ENCODE measurements around the gene CDK4. TPM values are rescaled to one million over a fixed set of nuclear protein-coding genes. Genes with fewer than 3 reads are reported as not detected.

CDK4 gene
- total RNA-seq, 1 donor from 2014 or later = 257 TPM

GRCh38 chr12:57741844-57742738, 10.0 kb downstream of the CDK4 start:
- Histone ChIP-seq H3K4me3 (ENCODE audit: low read depth, low read length) (no peak overlapping the region), H3K36me3 (ENCODE audit: control insufficient read depth, insufficient read depth, low read length) (no peaks in the 10 kb centered on the region), H3K27me3 (ENCODE audit: control insufficient read depth, insufficient read depth, low read length) (peaks cover 48% of the 10 kb centered on the region)
- DNase-seq (ENCODE audit: low read depth) = no peak
- peak; percentile 8 for TF ChIP-seq CTCF (IDR thresholded peaks at IDR 0.05; ENCODE audit: insufficient read depth, low read length, poor library complexity, severe bottlenecking)

- Histone ChIP-seq H3K36me3 (ENCODE audit: control insufficient read depth, insufficient read depth, low read length) (no peaks in the 10 kb centered on the region), H3K4me3 (ENCODE audit: low read depth, low read length) (no peak overlapping the region), H3K27me3 (ENCODE audit: control insufficient read depth, insufficient read depth, low read length) (peaks cover 55% of the 10 kb centered on the region)
- no peak for DNase-seq (ENCODE audit: low read depth)
- no peak for TF ChIP-seq CTCF (IDR thresholded peaks at IDR 0.05; ENCODE audit: insufficient read depth, low read length, poor library complexity, severe bottlenecking)
These were observed 10.7 kb downstream of the CDK4 start for GRCh38 chr12:57741413-57741789.

- peaks cover 61% of the 10 kb centered on the region for H3K27me3 ChIP-seq (ENCODE audit: control insufficient read depth, insufficient read depth, low read length)
- H3K4me3 ChIP-seq (ENCODE audit: low read depth, low read length) = no peak overlapping the region
- no peaks in the 10 kb centered on the region for H3K36me3 ChIP-seq (ENCODE audit: control insufficient read depth, insufficient read depth, low read length)
- no peak for DNase-seq (ENCODE audit: low read depth)
- TF ChIP-seq CTCF (IDR thresholded peaks at IDR 0.05; ENCODE audit: insufficient read depth, low read length, poor library complexity, severe bottlenecking) = no peak
These were observed 11.3 kb downstream of the CDK4 start for GRCh38 chr12:57740656-57741412.

DNA sequence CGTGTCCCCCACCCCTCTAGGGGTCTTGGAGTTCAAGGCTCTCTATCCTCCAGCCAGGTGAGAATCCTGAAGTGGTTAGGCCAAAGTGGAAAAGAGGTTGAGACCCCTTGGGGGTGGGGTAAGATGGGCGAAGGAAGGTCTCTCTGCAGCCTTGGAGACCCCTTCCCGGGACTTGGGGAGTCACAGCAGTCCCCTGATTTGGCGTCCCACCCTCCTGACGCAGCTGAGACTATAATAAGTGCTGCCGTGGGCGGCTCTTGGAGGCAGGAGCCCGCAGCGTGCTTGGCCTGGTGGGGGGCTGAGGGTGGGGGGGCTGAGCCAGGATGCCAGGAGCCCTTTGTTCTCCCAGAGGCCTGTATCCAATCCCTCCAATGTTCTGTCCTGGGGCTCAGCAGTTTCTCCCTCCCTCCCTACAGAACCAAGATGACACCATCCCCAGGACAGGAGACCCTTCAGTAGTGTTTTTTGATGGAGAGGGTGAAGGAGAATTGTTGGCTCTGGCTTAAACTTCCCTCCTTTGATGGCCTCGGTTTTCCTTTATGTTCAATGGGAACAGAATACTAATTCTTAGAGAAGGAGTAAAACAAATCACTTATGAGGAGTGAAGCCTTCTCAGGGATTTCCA, 12.1 kb downstream of the CDK4 start:
- no peak for TF ChIP-seq CTCF (IDR thresholded peaks at IDR 0.05; ENCODE audit: insufficient read depth, low read length, poor library complexity, severe bottlenecking)
- no peak for DNase-seq (ENCODE audit: low read depth)
- Histone ChIP-seq H3K4me3 (ENCODE audit: low read depth, low read length) (no peak overlapping the region), H3K36me3 (ENCODE audit: control insufficient read depth, insufficient read depth, low read length) (no peaks in the 10 kb centered on the region), H3K27me3 (ENCODE audit: control insufficient read depth, insufficient read depth, low read length) (peaks cover 69% of the 10 kb centered on the region)

GRCh38 chr12:57739387-57739786, 12.7 kb downstream of the CDK4 start:
- H3K36me3 ChIP-seq (ENCODE audit: control insufficient read depth, insufficient read depth, low read length) = no peaks in the 10 kb centered on the region
- no peak for DNase-seq (ENCODE audit: low read depth)
- H3K27me3 ChIP-seq (ENCODE audit: control insufficient read depth, insufficient read depth, low read length) = peaks cover 75% of the 10 kb centered on the region
- H3K4me3 ChIP-seq (ENCODE audit: low read depth, low read length) = no peak overlapping the region
- TF ChIP-seq CTCF (IDR thresholded peaks at IDR 0.05; ENCODE audit: insufficient read depth, low read length, poor library complexity, severe bottlenecking) = no peak

All from kidney epithelial cell (primary cell).